ENCODE measurements around the gene RPS16. TPM values are rescaled to one million over a fixed set of nuclear protein-coding genes. Genes with fewer than 3 reads are reported as not detected.

RPS16 gene
- total and polyA plus RNA-seq, 2 of the 8 experiments (the other 6 are each of a cell fraction or from before 2014, with no cell fraction given): 2,433 to 7,810 TPM

DNA sequence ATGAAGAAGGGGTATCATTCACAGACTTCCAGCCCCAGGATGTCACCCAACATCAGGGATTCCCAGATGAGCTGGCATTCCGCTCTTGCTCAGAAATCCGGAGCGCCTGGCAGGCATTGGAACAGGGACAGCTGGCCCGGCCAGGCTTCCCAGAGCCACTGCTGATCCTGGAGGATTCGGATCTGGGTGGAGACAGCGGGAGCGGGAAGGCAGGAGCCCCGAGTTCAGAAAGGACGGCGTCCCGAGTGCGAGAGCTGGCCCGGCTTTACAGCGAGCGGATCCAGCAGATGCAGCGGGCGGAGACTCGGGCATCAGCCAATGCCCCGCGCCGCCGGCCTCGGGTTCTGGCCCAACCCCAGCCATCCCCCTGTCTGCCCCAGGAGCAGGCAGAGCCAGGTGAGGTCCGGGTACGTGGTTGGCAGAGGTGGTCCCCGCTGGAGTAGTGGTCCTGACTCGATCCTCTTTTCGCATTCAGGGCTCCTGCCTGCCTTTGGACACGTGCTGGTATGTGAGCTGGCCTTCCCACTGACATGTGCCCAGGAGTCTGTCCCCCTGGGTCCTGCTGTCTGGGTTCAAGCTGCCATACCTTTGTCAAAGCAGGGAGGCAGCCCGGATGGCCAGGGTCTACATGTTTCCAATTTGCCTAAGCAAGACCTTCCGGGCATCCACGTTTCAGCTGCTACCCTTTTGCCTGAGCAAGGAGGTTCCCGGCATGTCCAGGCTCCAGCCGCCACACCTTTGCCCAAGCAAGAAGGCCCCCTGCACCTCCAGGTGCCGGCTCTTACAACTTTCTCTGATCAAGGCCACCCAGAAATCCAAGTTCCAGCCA is 12.3 kb downstream of the RPS16 start:
- Histone ChIP-seq H3K9ac (replicated peaks in 1 of 4; ENCODE audit: extremely low read depth in 1 of 4, low read depth in 3 of 4, low read length in 3 of 4) (no peak overlapping the region), H2BK12ac (ENCODE audit: low read depth, low read length) (no peak overlapping the region), H4K91ac (replicated peaks; ENCODE audit: insufficient read length, low read length) (no peak overlapping the region), H3K27me3 (replicated peaks in 1 of 4; ENCODE audit: control insufficient read depth in 3 of 4, extremely low read depth in 1 of 4, insufficient read depth in 3 of 4, low read length in 3 of 4) (no peaks in the 10 kb centered on the region), H3K4ac (replicated peaks; ENCODE audit: insufficient read length, low read depth, low read length) (no peak overlapping the region), H2BK20ac (ENCODE audit: low read length) (no peak overlapping the region), H2AK5ac (ENCODE audit: low read depth, low read length) (no peak overlapping the region), H3K79me2 (ENCODE audit: control insufficient read depth in 1 of 2, insufficient read depth in 2 of 2, low read length in 2 of 2) (no peaks in the 10 kb centered on the region), H2BK15ac (ENCODE audit: low read length) (no peak overlapping the region), H3K56ac (replicated peaks; ENCODE audit: insufficient read length, low read depth, low read length) (no peak overlapping the region), H3K36me3 (ENCODE audit: control insufficient read depth in 2 of 4, insufficient read depth in 4 of 4, low read length in 3 of 4) (peaks cover 19 to 52% (median 39%) of the 10 kb centered on the region in 4 experiments), H3K18ac (ENCODE audit: extremely low read depth, low read length) (no peak overlapping the region), H2AFZ (ENCODE audit: low read length) (no peak overlapping the region), H3K4me3 (ENCODE audit: extremely low read depth in 1 of 4, insufficient read depth in 2 of 4, low read depth in 3 of 4, low read length in 4 of 4) (no peak overlapping the region), H4K5ac (ENCODE audit: insufficient read length, low read depth, low read length) (no peak overlapping the region), H3K79me1 (ENCODE audit: low read depth, low read length) (no peaks in the 10 kb centered on the region), H3K4me2 (ENCODE audit: insufficient read depth in 1 of 2, low read depth in 2 of 2, low read length in 2 of 2) (no peak overlapping the region), H3K14ac (ENCODE audit: insufficient read length) (no peak overlapping the region), H3K9me3 (ENCODE audit: insufficient read depth in 2 of 2, low read depth in 1 of 2, low read length in 1 of 2) (no peaks in the 10 kb centered on the region), H3K23ac (ENCODE audit: insufficient read length) (no peak overlapping the region), H2BK5ac (ENCODE audit: low read depth, low read length) (no peak overlapping the region), H3K27ac (ENCODE audit: low read depth, low read length) (no peak overlapping the region), H2BK120ac (replicated peaks; ENCODE audit: low read depth, low read length) (no peak overlapping the region), H3K23me2 (ENCODE audit: low read depth, low read length) (peaks cover 5% of the 10 kb centered on the region; the same call in 1 of the 2 replicates), H4K20me1 (replicated peaks in 1 of 2; ENCODE audit: control insufficient read depth in 1 of 2, insufficient read depth in 2 of 2, low read length in 2 of 2) (peaks cover 1 to 5% of the 10 kb centered on the region in 2 experiments), H3K4me1 (replicated peaks in 1 of 4; ENCODE audit: control insufficient read depth in 3 of 4, insufficient read depth in 4 of 4, low read length in 3 of 4) (peaks cover 2 to 9% (median 7%) of the 10 kb centered on the region in 4 experiments; a peak in 5 of 7 replicates), H4K8ac (ENCODE audit: extremely low read depth, insufficient read depth, low read length) (no peak overlapping the region)
- CTCF ChIA-PET (ENCODE audit: partially characterized antibody): interaction anchor here (0.6 to 2.4 kb wide), 8 partner anchors 8 to 51 kb away, joined by 3 to 8 read pairs (median 4); no protein-coding TSS in a partner anchor
- no peak for FAIRE-seq
- TF ChIP-seq KDM1A (IDR thresholded peaks at IDR 0.05; ENCODE audit: borderline replicate concordance, low read length) (no peak), KDM5A (IDR thresholded peaks at IDR 0.05; ENCODE audit: low read length) (no peak), KDM4A (IDR thresholded peaks at IDR 0.05; ENCODE audit: low read depth, low read length, severe bottlenecking) (no peak), TEAD4 (IDR thresholded peaks at IDR 0.05; ENCODE audit: low read depth, low read length) (no peak), SIN3A (conservative IDR thresholded peaks at IDR 0.05 in 1 of 2, IDR thresholded peaks at IDR 0.05 in 1 of 2; ENCODE audit: low read depth in 1 of 2, low read length in 2 of 2) (no peak)
- POLR2A ChIA-PET (ENCODE audit: partially characterized antibody): interaction anchor here (0.9 to 47.8 kb wide), 8 partner anchors 0 to 116 kb away, joined by 3 to 1154 read pairs (median 8); partner anchors contain the start of genes MED29, PAF1, PLEKHG2 and RPS16
- no peak for DNase-seq (ENCODE audit: low read depth in 1 of 2, low spot score in 2 of 2)
- 96% methylated on average over 35 of the region's 35 CpGs; no CpG with 5 or more reads in 1 of the 2 experiments for WGBS, 2 experiments (ENCODE audit: extremely low coverage in 1 of 2, insufficient coverage in 1 of 2, insufficient read length in 1 of 2, insufficient replicate concordance in 2 of 2, low coverage in 1 of 2, low lambda C conversion rate in 2 of 2, missing lambda C conversion rate in 1 of 2)

All from H1 (cell line).